ENCODE data around the gene ASPSCR1.

ASPSCR1 gene

DNA sequence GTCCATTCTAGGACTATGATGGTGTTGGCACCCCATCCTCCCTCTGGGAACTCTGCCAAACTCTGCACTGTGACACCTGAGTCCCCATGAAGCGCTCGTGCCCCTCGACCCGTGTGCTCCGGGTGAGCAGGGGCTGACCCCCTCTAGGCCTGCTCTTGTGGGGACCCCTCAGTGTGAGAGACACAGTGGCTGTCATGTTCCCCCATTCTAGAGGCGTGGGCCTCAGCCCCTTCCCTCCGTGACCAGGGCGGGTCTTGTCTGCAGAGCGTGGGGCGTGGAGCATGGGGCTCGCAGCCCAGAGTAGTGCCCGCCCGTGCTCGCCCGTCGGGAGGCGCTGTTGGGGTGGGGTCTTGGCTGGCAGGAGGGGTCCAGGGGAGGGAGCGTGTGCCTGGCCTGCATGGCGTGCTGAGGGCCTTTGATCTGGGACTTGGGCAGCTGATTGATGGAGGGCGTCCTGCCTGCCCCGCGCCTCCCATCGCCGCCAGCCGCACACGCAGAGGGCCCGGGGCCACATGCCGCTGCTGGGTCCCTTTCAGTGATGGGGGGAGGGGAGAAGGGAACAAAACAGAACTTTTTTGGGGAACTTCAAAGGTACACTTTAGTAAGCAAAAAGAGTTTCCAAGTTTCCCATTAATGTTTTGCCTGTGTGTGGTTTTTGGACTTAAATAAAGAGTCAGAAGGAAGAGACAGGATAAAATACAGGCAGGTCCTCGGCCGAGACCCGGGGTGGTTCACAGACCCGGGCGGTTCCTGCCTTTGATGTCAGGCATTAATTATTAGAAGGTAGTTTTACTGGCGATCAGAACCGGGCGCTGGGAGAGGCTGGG is 22.8 kb downstream of the ASPSCR1 start:
- DNase-seq (ENCODE audit: low read depth): no peak

GRCh38 chr17:82000803-82001570 is 23.6 kb downstream of the ASPSCR1 start:
- no peak for DNase-seq (ENCODE audit: low read depth)

DNA sequence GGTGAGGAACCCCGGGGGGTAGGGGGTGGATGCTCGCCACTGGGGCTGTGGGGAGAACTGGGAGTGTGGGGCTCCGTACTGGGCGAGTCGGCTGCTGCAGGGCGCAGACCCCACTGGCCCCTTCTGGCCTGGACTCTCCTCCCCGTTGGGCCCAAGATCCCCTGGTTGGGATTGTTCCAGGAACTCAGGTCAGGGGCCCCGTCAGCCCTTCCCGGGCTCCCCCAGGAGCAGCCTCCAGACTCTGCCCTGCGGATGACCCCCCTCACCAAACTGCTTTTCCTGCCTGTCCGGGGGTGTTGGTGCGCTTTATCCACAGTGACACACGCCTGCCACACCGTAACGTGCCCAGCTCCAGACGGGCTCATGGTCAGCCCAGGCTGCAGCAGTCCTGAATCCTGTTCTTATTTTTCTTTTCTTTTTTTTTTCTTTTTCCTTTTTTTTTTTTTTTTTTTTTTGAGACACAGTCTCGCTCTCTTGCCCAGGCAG is 24.2 kb downstream of the ASPSCR1 start:
- DNase-seq (ENCODE audit: low read depth): no peak

DNA sequence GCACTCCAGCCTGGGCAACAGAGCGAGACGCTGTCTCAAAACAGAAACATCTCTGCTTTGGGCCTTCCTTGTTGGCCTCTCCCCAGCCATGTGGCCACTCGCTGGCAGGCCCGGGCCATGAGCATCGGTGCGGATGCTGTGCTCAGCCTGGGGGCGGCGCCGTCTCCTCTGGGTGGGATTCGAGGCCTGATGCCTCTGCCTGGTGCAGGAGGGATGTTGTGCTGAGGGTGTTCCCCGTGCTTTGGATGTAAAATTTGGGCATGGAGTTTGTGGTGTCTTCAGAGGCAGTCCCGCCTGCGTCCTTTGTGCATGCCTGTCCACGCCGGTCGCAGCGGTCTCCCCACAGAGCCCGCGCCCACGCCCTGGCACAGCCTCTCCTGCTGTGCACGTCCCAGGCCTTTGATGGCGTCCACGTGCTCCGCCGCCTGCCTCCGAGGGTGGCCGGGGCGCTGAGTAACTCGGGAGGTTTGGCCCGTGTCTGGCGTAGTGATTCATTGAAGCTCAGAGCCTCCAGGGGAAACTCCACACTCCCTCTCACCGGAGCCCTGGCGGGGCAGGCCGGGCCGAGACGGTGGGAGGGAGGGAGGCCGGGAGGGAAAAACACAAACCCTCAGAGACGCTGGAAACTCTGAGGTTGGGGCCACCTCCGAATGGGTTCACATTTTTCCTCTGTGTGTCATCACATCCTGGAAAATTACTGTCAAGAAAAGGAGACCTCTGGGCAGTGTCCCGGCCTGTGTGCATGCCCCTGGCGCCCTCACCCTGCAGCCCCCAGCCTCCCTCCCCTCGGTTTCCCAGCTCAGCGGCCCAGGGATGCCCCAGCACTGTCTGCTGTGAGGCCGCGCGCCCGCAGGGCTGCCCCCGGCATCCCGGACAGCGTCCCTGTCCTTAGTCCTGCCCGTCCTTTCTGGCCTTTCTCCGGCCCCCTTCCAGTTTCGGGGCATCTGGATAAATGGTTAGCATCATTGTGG is 26.3 kb downstream of the ASPSCR1 start:
- DNase-seq (ENCODE audit: low read depth): peak; percentile 92

- no peak for DNase-seq (ENCODE audit: low read depth)
These were observed 27.4 kb downstream of the ASPSCR1 start for GRCh38 chr17:82004517-82005455.

- DNase-seq (ENCODE audit: low read depth): no peak
These were observed 28.4 kb downstream of the ASPSCR1 start for GRCh38 chr17:82005701-82006348.

GRCh38 chr17:82006468-82007227 is 29.2 kb downstream of the ASPSCR1 start:
- peak; percentile 34 for DNase-seq (ENCODE audit: low read depth)

GRCh38 chr17:82007228-82007494 is 29.7 kb downstream of the ASPSCR1 start:
- DNase-seq (ENCODE audit: low read depth): no peak

DNA sequence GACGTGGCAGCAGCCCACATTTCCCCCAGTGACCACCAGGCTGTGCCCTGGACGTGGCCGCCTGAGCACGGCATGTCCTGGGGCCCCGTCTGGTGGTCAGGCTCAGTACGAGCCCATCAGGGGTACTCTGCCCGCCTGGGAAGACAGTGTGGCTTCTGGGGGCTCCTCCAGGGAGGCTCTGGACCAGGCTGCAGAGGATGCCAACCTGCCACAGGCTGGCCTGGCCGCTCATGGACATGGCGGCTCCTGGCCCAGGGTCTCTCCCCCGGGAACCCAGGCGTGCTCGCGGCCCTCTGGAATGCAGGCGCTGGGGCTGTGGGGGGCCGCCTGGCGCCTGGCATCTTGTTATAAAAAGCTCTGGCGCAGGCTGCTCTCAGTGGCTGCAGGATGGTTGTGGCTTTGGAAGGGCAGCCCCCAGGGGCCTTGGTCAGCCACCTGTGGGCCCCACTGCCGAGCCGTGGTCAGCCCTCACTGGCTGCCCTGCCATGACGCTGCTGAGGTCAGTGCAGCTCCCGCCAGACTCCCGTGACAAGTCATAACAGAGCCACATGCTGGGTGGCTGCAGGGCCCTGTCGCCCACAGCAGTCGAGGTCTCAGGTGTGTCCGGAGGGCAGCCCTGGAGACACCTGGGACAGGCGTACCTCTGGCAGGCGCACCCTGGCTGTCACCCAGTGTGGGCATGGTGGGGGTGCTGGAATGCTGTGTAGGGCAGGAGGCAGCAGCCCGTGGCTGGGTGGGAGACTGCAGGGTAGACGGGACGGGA is 30.2 kb downstream of the ASPSCR1 start:
- no peak for DNase-seq (ENCODE audit: low read depth)

DNA sequence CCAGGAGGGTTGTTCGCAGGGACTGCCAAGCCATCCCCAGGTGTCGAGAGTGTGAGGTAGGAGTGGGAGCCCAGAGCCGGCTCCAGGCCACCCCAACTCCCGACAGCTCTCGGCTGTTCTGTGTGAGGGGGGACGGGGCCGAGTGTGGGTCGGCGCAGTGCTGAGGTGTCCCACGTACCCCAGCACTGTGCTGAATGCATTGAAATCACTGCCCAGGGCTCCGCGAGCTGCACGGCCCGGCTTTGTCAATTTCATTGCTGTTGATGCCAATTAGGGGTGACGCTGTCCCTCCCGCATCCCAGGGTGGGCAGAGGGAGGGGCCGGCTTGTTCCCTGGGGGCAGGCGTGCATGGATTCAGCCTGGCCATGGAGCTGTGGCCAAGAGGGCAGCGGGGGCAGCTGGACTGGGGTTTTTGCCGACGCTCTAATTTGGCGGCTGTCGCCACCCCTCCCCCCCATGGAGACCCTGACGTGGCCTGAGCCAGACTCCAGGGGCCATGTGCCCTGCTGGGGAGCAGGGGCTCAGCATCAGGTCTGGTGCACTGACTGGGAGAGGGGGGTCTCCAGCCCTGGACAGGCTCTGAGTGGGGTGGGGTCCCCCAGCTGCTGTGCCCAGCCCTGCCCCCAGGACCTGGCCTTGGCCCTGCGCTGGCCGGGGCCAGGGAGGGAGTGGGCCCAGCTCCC is 31.0 kb downstream of the ASPSCR1 start:
- no peak for DNase-seq (ENCODE audit: low read depth)

DNA sequence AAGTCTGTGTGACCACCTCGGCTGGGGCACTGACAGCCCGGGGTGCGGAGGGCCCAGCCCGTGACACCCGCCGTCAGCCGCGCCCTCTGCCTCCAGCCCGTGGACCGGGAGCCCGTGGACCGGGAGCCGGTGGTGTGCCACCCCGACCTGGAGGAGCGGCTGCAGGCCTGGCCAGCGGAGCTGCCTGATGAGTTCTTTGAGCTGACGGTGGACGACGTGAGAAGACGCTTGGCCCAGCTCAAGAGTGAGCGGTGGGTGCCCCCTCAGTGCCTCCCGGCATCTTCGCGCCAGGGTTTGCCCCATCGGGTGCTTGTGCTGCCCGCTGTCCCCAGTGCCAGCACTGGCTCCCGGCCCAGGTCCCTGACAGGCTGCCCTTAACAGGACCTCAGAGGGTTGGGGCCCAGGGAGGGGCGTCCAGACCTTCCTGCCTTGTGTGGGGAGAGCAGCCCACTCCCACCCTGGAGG is 31.5 kb downstream of the ASPSCR1 start:
- DNase-seq (ENCODE audit: low read depth): no peak

- no peak for DNase-seq (ENCODE audit: low read depth)
These were observed 32.0 kb downstream of the ASPSCR1 start for GRCh38 chr17:82009413-82009812.

DNA sequence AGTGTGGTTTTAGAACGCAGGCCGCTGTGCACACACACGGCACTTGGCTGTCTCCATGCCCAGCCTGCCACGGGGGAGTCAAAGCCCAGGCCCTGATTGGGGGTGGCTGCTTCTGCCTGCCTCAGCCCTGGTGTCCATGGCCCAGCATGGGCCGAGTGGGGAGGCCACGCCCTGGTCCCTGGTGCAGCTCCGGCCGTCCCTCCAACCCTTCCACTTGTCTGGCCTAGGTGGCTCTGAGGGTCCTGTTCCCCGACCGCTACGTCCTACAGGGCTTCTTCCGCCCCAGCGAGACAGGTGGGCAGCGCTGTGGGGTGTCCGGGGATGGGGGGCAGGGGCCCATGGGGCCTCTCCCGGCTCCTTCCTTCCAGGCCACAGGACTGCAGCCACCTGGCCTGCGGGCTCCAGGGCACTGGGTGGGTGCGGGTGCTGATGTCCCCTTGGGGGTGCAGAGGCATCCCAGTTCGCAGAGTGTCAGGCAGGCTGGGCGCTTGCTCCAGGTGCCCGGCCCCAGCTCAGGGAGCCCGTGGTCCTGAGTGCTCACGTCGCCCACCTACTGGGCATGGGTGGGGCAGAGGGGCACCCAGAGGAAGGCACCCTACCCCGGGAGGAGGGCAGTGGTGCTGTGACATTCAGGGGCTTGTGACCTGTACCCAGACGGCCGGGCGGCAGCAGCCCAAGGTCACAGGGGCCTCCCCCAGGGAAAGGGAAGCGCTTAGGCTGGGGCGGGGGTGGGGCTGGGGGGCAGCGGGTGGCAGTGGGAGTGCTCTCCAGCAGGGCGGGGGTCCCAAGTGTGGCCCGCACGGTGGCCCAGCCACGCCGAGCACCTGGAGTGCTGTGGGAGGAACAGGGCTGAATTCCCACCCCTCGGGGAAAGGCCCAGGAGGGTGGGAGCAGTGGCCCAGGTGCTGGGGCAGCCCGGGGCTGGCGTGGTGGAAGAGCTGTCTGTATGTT is 33.4 kb downstream of the ASPSCR1 start:
- DNase-seq (ENCODE audit: low read depth): no peak

DNA sequence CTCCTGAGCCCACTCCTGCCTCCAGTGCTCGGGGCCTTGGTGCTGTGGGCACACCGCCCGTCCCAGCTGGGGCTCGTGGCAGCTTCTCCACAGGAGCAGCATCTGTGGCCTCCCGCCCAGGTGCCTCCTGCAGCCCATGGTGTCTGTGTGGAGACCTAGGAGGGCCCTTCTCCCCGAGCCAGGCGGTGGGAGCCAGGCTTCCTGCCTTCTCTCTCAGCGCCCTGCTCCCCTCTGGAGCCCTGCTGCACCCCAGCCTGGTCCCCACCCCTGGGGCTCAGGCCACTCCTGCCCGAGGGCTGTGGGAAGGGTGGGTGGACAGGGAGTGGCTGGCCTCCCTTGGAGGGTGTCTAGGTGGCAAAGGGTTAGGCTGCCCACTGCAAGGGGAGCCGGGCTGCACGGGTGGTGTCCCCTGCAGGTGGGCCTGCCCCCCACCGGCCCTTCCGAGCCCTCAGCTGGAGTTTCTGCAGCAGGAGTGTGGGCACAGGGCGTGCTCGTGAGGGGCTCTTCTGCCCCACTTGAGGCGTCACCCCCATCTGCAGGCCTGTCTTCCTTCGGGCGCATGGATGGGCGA is 34.3 kb downstream of the ASPSCR1 start:
- no peak for DNase-seq (ENCODE audit: low read depth)

DNA sequence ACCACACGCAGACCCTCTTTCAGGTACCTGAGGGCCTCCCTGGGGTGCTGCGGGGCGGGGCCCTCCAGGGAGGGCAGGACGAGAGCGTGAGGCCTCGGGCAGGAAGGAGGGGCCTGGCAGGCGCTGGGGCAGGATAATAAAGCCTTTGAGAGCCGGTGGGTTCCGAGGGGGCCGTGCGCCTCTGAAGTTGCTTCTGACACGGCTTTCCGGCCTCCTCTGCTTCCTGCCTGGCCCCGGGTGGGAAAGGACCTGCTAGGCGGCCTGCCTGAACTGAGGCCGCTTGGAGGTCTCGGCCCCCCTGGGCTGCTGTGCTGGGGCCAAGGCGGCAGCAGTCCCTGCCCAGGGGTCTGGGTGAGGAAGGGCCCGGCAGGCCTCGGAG is 34.8 kb downstream of the ASPSCR1 start:
- no peak for DNase-seq (ENCODE audit: low read depth)

GRCh38 chr17:82012640-82013295 is 35.3 kb downstream of the ASPSCR1 start:
- DNase-seq (ENCODE audit: low read depth): no peak

Measured in amniotic epithelial cell (primary cell).